ENCODE data around the gene GPR152.
"Not testable (repeated sequence)": the region's sequence is repeated elsewhere in the genome, so short reads cannot be mapped to it uniquely, and the experiment has no call there.

GPR152 gene

DNA sequence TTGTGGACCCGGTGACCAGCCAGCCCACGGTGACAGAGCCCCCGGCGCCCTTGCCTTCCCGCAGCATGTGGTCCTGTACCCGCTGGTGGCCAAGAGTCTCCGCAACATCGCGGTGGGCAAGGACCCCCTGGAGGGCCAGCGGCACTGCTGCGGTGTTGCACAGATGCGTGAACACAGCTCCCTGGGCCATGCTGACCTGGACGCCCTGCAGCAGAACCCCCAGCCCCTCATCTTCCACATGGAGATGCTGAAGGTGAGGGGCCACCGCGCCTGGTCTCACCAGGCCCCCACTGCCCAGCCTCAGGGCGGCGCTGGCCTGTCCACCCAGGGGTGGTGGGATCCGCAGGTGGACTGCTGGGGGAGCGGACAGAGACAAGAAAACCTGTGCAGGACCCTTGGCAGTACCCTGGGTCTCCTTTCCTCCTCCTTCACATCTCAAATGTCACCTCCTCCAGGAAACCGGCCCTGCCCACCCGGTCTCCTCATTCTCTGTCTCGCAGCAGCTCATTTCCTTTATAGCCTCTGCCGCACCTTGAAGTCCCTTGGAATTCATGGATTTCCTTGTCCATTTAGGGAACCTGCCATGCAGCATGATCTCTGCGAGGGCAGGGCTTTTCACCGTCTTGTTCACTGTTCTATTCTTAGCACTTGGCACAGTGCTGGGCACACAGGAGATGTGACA, 36.8 kb upstream of the GPR152 start:
- DNase-seq: no peak

GRCh38 chr11:67486481-67487195, 34.1 kb upstream of the GPR152 start:
- no peak for DNase-seq

- not testable (repeated sequence) for DNase-seq
Observed at GRCh38 chr11:67485873-67486361, 33.4 kb upstream of the GPR152 start.

DNA sequence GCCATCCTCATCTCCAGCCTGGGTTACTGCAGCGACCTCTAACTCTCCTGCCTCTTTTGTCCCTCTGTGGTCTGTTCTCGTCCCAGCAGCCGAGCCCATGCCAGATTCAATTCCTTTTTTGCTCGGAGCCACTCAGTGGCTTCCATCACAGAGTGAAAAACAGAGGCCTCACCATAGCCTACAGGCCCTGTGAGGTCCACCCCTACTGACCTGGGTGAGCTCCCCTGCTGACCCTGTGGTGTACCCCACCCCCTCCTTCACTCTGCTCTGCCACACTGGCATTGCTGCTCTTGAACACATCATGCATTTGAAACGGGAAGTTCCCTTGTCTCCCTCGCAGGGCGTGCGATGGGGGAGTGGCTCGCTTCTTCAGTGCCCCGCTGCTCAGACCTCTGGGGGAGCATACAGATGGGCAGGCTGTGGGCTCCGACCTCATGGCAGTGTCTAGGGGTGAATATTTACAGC, 32.4 kb upstream of the GPR152 start:
- DNase-seq: no peak

GRCh38 chr11:67483831-67484665, 31.5 kb upstream of the GPR152 start:
- no peak for DNase-seq

DNA sequence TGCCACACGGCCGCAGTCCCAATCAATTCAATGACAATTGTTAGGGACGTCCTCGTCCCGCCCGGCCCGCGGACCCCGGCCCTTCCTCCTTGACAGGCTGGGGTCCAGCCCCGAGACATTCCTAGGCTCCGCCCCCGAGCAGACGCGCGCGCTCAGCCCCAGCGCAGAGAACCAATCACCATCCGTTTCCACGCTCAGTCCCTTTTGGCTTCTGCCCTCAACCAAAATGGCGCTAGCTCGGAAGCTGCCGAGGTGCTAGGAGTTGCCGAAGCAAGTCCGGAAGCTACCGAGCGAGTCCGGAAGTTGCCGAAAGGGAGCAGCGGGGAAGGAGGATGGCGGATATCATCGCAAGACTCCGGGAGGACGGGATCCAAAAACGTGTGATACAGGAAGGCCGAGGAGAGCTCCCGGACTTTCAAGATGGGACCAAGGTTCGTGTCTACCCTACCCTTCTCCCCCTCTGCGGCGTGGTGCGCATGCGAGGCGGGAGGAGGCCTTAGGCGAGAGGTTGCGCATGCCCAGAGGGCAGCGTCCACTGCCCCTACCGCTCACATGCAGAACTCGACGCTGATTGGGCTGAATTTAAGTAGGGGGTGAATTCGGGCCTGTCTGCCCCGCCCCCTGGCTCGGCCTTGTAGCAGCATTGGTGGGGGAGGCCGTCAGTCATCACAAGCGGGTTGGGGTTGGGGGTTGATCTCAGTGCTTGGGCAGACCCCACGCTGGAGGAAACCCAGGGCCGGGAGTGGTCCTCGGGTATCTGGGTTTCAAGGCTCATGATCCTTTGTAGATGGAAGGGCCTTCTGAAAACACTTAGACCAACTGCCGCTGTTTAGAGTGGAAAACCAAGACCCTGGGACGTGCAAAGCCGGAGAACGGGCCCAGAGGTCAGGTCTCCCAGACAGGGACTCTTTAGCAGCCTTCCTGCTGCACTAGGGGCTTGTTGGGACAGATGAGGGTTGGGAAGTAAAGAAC, 30.6 kb upstream of the GPR152 start, which contains the start of gene AIP:
Gene AIP (plus strand): TSS at position 200 of the 972 bp plus-strand sequence. CDS start 133 bp downstream, at position 333.
- DNase-seq: peak; percentile 97

GRCh38 chr11:67482275-67482826, 29.8 kb upstream of the GPR152 start:
- no peak for DNase-seq

- DNase-seq: not testable (repeated sequence)
Observed at GRCh38 chr11:67477344-67478050, 25.0 kb upstream of the GPR152 start.

- DNase-seq: not testable (repeated sequence)
Observed at GRCh38 chr11:67476692-67477091, 24.2 kb upstream of the GPR152 start.

GRCh38 chr11:67472882-67473281, 20.4 kb upstream of the GPR152 start:
- DNase-seq: no peak

GRCh38 chr11:67470337-67471002, 17.9 kb upstream of the GPR152 start:
- no peak for DNase-seq

- no peak for DNase-seq
Observed at GRCh38 chr11:67469508-67469811, 16.9 kb upstream of the GPR152 start.

DNA sequence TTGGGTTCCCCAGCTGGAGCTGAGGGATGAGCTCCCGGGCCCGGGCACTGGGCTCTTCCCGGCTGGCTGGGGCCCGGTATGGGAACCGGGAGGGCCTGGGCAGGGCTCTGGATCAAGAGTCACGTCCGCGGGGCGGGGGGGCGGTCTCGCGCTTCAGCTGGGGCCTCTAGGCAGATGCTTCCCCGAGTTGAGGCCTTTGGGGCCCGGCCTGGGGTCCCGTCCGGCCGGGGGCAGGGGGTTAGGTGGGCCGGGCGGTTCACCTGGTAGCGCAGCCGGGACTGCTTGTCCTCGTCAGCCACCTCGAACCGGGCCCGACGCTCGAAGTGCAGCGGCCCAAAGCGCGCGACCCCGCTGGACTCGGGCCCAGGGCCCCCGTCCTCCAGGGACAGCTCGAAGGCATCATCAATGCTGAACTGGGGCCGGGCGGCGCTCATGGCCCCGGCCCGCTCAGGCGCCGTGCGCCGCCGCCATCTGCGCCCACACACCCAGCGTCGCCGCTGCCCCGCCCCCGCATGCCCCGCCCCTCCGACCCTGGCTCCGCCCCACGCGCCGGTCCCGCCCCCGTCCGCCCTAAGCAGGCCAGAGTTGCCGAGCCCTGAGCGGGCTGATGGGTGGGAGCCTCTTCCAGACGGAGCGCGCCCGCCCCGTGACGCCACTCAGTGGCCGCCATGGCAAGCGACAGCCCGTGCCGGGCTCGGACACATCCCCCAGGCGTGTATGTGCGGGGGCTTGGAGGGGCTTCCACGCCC, 16.4 kb upstream of the GPR152 start, which contains the start of gene TMEM134:
Gene TMEM134 (minus strand): TSS at position 493 of the 749 bp plus-strand sequence. CDS start 59 bp downstream, at position 434.
- DNase-seq: peak; percentile 78

GRCh38 chr11:67468456-67468758, 15.9 kb upstream of the GPR152 start:
- DNase-seq: no peak

GRCh38 chr11:67468056-67468455, 15.5 kb upstream of the GPR152 start:
- no peak for DNase-seq

GRCh38 chr11:67466962-67467771, 14.6 kb upstream of the GPR152 start:
- no peak for DNase-seq

GRCh38 chr11:67466367-67466766, 13.8 kb upstream of the GPR152 start:
- no peak for DNase-seq

- not testable (repeated sequence) for DNase-seq
Observed at GRCh38 chr11:67465530-67465929, 13.0 kb upstream of the GPR152 start.

GRCh38 chr11:67465189-67465510, 12.6 kb upstream of the GPR152 start:
- no peak for DNase-seq
